NCI-H1436 (cell line): ENCODE measurements around the gene PM20D1.
"Not testable (repeated sequence)": the region's sequence is repeated elsewhere in the genome, so short reads cannot be mapped to it uniquely, and the experiment has no call there.

Experiments used
- DNase-seq: peaks from one replicate; lab custom pipeline; 2025; lab: John Stamatoyannopoulos, UW

The PM20D1 gene

GRCh38 chr1:205840146-205840923 lies 9.6 kb downstream of the PM20D1 start:
- DNase-seq, result no peak

DNA sequence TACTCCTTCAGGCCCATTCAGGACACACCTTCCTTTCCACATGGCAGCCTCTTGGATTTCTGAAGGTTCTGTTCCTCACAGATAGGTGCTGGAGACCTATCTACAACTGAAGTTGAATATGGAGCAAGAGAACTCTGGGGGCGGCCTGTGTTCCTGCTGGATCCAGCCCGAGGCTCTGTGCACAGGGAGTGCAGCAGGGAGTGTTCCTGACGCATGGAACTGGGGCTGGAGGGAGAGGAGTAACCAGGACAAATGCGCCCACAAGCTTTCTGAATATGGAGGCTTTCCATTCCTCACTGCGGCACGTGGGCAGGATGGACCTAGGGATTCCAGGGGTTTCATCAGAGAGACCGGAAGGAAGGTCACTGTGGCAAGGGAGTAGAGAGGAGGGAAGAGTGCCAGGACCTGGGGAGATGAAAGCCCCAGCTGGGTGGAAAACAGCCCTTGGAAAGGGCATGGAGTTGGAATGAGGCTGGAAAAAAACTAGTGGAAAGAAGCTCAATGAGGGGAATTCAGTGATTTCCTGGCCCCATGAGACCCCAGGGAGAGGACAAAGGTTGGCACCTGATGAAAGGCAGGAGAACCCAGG lies 12.5 kb downstream of the PM20D1 start:
- no peak for DNase-seq

DNA sequence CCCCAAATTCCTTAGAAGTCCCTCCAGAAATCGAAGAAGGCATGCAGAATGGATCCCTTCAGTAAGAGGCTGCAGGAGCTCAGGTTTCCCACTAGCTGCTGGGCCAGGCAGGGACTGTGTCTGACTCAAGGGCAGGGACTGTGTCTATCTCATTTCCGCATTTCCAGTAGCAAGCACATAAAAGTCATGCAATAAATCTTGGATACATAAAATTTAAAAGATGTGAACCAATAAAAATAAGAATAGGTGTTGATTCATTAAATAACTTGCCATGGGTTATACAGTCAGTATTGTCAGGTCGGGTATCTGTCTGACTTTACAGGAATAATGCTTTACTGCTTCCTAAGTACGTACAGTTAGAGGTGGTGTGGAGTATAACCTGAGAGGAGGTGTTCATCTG lies 15.2 kb downstream of the PM20D1 start:
- DNase-seq, result no peak

DNA sequence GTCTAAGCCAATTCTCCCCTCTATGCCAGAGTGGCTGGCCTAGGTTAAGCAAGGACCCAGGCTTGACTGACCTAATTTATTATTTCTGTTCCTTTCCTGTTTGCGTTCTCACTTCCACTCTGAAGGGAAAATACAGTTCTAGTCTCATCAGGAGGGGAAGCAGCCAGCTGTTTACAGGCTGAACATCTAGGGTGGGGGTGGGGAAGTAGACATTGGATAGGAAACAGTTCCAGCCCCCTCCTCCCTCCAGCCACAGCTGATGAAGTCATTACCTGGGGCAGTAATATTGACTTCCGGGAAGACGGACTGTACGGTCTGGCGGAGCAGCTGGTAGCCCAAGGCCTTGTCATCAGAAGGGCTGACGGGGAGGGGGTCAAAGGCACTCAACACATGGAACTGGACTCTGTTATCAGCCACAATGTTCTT lies 17.6 kb downstream of the PM20D1 start:
- DNase-seq, result no peak

GRCh38 chr1:205827623-205828022 lies 22.3 kb downstream of the PM20D1 start:
- DNase-seq, result no peak

DNA sequence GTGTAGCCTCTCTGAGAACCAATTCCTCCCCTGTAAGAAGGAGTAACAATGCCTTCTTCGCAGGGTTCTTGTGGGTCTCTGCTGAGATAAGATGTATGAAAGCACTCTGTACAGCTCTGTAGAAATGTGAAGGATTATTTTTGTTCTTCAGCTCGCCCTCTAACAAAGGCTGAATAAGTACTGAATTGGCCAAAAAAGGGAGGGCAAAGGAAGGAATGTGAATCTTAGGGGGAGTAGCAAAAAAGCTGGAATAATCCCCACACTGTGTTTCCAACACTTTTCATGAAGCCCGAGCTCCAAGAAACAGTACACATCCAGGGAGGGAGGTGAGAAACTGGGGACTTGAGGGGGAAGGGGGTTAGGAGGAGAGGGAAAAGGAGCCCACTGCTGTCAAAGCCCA lies 22.9 kb downstream of the PM20D1 start:
- no peak for DNase-seq

DNA sequence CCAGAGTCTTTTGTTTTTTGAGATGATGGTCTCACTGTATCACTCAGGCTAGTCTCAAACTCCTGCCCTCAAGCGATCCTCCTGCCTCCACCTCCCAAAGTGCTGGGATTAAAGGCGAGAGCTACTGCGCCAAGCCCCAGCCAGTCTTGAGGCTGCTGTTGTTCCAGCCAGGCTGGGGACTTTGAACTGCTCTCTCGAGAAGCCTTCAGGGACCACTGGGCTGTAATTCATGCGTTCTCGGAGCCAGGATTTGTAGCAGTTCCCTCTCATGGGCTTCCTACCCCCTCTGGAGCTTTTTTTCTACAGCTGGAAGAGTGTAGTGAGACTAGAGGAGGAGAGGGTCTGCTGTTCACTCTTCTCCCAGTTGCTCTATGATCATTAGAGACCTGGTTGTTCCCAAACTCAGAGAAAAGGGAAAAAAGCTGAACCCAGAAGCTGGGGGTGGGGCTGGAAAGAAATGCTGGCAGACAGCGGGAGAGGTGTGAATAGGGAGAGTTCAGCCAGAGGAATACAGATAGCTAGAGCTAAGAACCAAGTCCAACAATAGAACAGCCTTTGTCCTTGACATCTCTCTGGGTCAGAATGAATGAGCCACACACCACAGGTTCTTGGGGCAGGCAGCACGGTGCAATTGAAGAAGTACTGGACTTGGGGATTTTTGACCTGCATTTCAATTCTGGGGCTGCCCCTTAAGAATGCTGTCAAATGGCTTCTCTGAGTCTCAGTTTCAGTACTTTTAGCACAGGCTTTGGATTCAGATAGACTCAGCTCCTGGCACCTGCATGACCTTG lies 23.7 kb downstream of the PM20D1 start:
- no peak for DNase-seq

DNA sequence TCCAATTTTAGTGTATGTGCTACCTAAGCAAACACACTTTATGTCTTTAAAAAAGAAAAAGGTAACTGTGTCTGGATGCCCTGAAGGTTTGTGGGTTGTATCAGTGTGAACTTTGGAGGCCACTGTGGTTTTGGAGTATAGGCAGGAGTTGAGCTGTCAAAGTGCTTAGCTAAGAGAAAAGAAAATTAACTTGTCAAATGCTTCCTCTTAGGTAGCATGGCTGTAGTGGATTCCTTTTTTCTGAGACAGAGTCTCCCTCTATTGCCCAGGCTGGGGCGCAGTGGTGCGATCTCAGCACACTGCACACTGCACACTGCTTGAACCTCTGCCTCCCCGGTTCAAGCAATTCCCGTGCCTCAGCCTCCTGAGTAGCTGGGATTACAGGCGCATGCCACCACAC lies 25.8 kb downstream of the PM20D1 start:
- no peak for DNase-seq

DNA sequence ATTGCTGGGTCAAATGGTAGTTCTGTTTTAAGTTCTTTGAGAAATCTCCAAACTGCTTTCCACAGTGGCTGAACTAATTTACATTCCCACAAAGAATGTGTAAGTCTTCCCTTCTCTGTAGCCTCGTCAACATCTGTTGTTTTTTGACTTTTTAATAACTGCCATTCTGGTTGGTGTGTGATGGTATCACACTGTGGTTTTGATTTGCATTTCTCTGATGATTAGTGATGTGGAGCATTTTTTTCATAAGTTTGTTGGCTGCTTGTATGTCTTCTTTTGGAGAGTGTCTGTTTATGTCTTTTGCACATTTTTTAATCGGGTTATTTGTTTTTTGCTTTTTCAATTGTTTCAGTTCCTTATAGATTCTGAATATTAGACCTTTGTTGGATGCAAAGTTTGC lies 26.7 kb downstream of the PM20D1 start:
- not testable (repeated sequence) for DNase-seq

- DNase-seq, result no peak
Observed at GRCh38 chr1:205822397-205822796, 27.5 kb downstream of the PM20D1 start.

- no peak for DNase-seq
Observed at GRCh38 chr1:205817988-205818387, 31.9 kb downstream of the PM20D1 start.

DNA sequence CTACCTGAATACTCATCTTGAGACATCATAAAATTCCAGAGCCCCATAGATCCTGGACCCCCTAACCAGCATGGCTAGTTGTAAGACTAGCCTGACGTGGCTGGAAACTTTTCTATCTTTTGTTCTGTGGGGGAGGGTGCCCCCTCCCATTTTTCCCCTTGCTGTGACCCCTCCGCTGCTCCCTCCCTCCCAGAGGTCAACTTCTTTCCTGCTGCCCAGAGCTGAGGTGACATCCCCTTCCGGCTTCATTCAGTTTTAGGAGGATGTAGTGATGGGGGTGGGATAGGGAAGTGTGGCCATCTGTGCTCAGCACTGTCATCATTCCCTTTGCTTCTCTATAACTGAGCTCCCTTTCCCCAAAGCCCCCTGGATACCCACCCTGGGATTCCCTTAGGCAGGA lies 32.6 kb downstream of the PM20D1 start:
- no peak for DNase-seq

- DNase-seq, result no peak
Observed at GRCh38 chr1:205813755-205814058, 36.2 kb downstream of the PM20D1 start.

- peak; percentile 96 for DNase-seq
Observed at GRCh38 chr1:205812878-205813754, 36.8 kb downstream of the PM20D1 start, which contains the start of gene SLC41A1. Gene SLC41A1 (minus strand): TSS chr1:205813198. CDS start chr1:205810441, 2,757 bp downstream.

GRCh38 chr1:205812271-205812877 lies 37.6 kb downstream of the PM20D1 start:
- no peak for DNase-seq

- no peak for DNase-seq
Observed at GRCh38 chr1:205811660-205812059, 38.3 kb downstream of the PM20D1 start.

GRCh38 chr1:205810448-205811157 lies 39.3 kb downstream of the PM20D1 start:
- no peak for DNase-seq

GRCh38 chr1:205809942-205810345 lies 40.0 kb downstream of the PM20D1 start:
- no peak for DNase-seq

- DNase-seq, result no peak
Observed at GRCh38 chr1:205809469-205809868, 40.5 kb downstream of the PM20D1 start.

DNA sequence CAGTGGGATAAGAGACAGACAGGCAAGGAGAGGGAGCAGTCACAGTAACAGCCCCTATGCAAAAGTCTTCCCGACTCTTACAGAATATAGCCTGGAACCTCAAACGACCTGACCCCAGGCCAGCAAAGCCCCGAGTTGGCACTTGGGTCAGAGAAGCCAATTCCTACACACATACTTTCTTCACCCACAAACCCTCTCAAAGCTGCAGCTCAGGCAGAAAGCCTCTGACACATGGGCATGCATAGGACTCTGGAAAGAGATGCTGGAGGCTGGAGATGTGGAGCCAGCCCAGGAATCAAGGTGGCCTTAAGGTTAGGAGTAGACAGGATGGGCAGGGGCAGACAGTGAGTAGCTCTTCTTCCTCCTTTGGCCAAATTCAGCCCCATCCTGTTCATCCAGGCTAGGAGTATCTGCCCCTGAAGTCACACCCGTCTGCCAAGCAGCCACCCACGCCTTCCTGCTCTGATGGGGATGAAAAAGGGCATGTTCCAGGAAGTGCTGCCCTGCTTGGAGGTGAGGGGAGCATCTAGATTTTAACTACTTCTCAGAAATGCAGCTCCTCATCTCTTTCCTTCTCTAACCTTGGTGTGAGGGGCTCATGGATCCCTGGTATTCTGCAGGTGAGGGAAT lies 44.7 kb downstream of the PM20D1 start:
- no peak for DNase-seq
